H9 (cell line): ENCODE data around the gene IRF2BPL. TPM values are rescaled to one million over a fixed set of nuclear protein-coding genes. Genes with fewer than 3 reads are reported as not detected.

Experiments
- DNase-seq: peaks from one replicate; pipeline ENCODE4 v3.0.0-alpha.2; 2017
- H2AFZ ChIP-seq: one replicate; pipeline ENCODE4 v1.6.1; 2013; ENCODE audit warnings: mild to moderate bottlenecking, low read length, control low read depth, moderate library complexity
- H2AK5ac ChIP-seq: 2 replicates; pipeline ENCODE4 v1.6.1; 2013; ENCODE audit warnings: low read length, control low read depth, mixed read lengths; ENCODE audit not compliant: insufficient read length
- H2BK120ac ChIP-seq: one replicate; pipeline ENCODE4 v1.6.1; 2013; ENCODE audit warnings: low read depth, mild to moderate bottlenecking, low read length, control low read depth, inconsistent platforms; ENCODE audit not compliant: poor library complexity, severe bottlenecking
- H2BK12ac ChIP-seq: 2 replicates; pipeline ENCODE4 v1.6.1; 2013; ENCODE audit warnings: low read length, control low read depth, mixed read lengths, low read depth; ENCODE audit not compliant: insufficient read length
- H2BK15ac ChIP-seq: 2 replicates; pipeline ENCODE4 v1.6.1; 2013; ENCODE audit warnings: low read depth, low read length, control low read depth
- H2BK20ac ChIP-seq: one replicate; pipeline ENCODE4 v1.6.1; 2013; ENCODE audit warnings: low read depth, mild to moderate bottlenecking, low read length, control low read depth, inconsistent platforms; ENCODE audit not compliant: poor library complexity, severe bottlenecking
- H2BK5ac ChIP-seq: 2 replicates; pipeline ENCODE4 v1.6.1; 2013; ENCODE audit warnings: low read length, control low read depth, mixed read lengths; ENCODE audit not compliant: insufficient read length
- H3K14ac ChIP-seq: 2 replicates; pipeline ENCODE4 v1.6.1; 2013; ENCODE audit warnings: low read length, control low read depth; ENCODE audit not compliant: insufficient read depth
- H3K18ac ChIP-seq: 2 replicates; pipeline ENCODE4 v1.6.1; 2013; ENCODE audit warnings: low read depth, mild to moderate bottlenecking, mixed read lengths, low read length, control low read depth; ENCODE audit not compliant: insufficient read length
- H3K23ac ChIP-seq: 2 replicates; pipeline ENCODE4 v1.6.1; 2013; ENCODE audit warnings: low read length, control low read depth, mixed read lengths, low read depth; ENCODE audit not compliant: insufficient read length
- H3K23me2 ChIP-seq: 2 replicates; pipeline ENCODE4 v1.6.1; 2013; ENCODE audit warnings: low read depth, mild to moderate bottlenecking, mixed read lengths, low read length, control low read depth; ENCODE audit not compliant: insufficient read length, poor library complexity, severe bottlenecking
- H3K27ac ChIP-seq: 2 replicates; pipeline ENCODE4 v1.5.1; 2013; ENCODE audit warnings: low read length, control low read depth, mixed read lengths, low read depth; ENCODE audit not compliant: insufficient read length
- H3K27me3 ChIP-seq: 2 replicates; pipeline ENCODE4 v1.6.1; 2013; ENCODE audit warnings: low read length, control low read depth, inconsistent platforms; ENCODE audit not compliant: insufficient read depth
- H3K4ac ChIP-seq: 2 replicates; pipeline ENCODE4 v1.6.1; 2013; ENCODE audit warnings: low read depth, mild to moderate bottlenecking, control low read depth, inconsistent platforms, low read length, moderate library complexity
- H3K4me1 ChIP-seq: 2 replicates; pipeline ENCODE4 v1.6.1; 2013; ENCODE audit warnings: low read length, control low read depth, inconsistent platforms; ENCODE audit not compliant: insufficient read depth
- H3K4me2 ChIP-seq: 2 replicates; pipeline ENCODE4 v1.6.1; 2013; ENCODE audit warnings: low read length, control low read depth, mixed read lengths; ENCODE audit not compliant: insufficient read length, insufficient read depth
- H3K56ac ChIP-seq: 2 replicates; pipeline ENCODE4 v1.6.1; 2013; ENCODE audit warnings: low read depth, mild to moderate bottlenecking, mixed read lengths, low read length, control low read depth; ENCODE audit not compliant: insufficient read length
- H3K79me1 ChIP-seq: 2 replicates; pipeline ENCODE4 v1.6.1; 2013; ENCODE audit warnings: low read depth, mild to moderate bottlenecking, moderate library complexity, low read length, control low read depth, inconsistent platforms; ENCODE audit not compliant: insufficient read depth, poor library complexity, severe bottlenecking
- H3K79me2 ChIP-seq: 2 replicates; pipeline ENCODE4 v1.6.1; 2013; ENCODE audit warnings: low read length, control low read depth, inconsistent platforms; ENCODE audit not compliant: insufficient read depth
- H3K9ac ChIP-seq: 2 replicates; pipeline ENCODE4 v1.6.1; 2013; ENCODE audit warnings: low read length, control low read depth, mixed read lengths; ENCODE audit not compliant: insufficient read length; ENCODE audit errors: extremely low read depth
- H3K9me3 ChIP-seq: one replicate; pipeline ENCODE4 v1.6.1; 2013; ENCODE audit warnings: low read depth, low read length, inconsistent platforms; ENCODE audit not compliant: control insufficient read depth
- H3T11ph ChIP-seq: one replicate; pipeline ENCODE4 v1.6.1; 2013; ENCODE audit warnings: mild to moderate bottlenecking, low read length, control low read depth, inconsistent platforms
- H4K20me1 ChIP-seq: one replicate; pipeline ENCODE4 v1.6.1; 2013; ENCODE audit not compliant: control insufficient read depth, insufficient read length, insufficient read depth
- H4K5ac ChIP-seq: 2 replicates; pipeline ENCODE4 v1.6.1; 2013; ENCODE audit warnings: low read depth, mild to moderate bottlenecking, mixed read lengths, low read length, control low read depth; ENCODE audit not compliant: insufficient read length
- H4K8ac ChIP-seq: replicated peaks from 2 replicates; pipeline ENCODE4 v1.6.1; 2013; ENCODE audit warnings: low read length, control low read depth, mixed read lengths, low read depth; ENCODE audit not compliant: insufficient read length
- H4K91ac ChIP-seq: 2 replicates; pipeline ENCODE4 v1.6.1; 2013; ENCODE audit warnings: low read depth, mild to moderate bottlenecking, moderate library complexity, mixed read lengths, low read length, control low read depth; ENCODE audit not compliant: insufficient read length
- H3K27ac Mint-ChIP-seq, 3 experiments: 2 replicates in 2 of 3; 3 replicates in 1 of 3; pipeline ENCODE4 v1.8.0; 2020 to 2021; ENCODE audit warnings: mixed read lengths in 3 of 3, mild to moderate bottlenecking in 1 of 3, moderate library complexity in 1 of 3
- H3K27me3 Mint-ChIP-seq: 2 replicates; pipeline ENCODE4 v1.8.0; 2021; ENCODE audit warnings: low read depth, mild to moderate bottlenecking, moderate library complexity, mixed read lengths
- H3K36me3 Mint-ChIP-seq, 3 experiments: 2 replicates in 2 of 3; 3 replicates in 1 of 3; pipeline ENCODE4 v1.8.0; 2020 to 2021; ENCODE audit warnings: low read depth in 3 of 3, mixed read lengths in 3 of 3; ENCODE audit not compliant: insufficient read depth in 1 of 3
- H3K4me1 Mint-ChIP-seq, 2 experiments: 2 replicates each; pipeline ENCODE4 v1.8.0; 2020; ENCODE audit warnings: mixed read lengths in 2 of 2
- H3K4me3 Mint-ChIP-seq, 2 experiments: 2 replicates in 1 of 2; 3 replicates in 1 of 2; pipeline ENCODE4 v1.8.0; 2020 to 2021; ENCODE audit warnings: mild to moderate bottlenecking in 2 of 2, mixed read lengths in 2 of 2, moderate library complexity in 1 of 2
- H3K9me3 Mint-ChIP-seq, 2 experiments: 2 replicates in 1 of 2; 3 replicates in 1 of 2; pipeline ENCODE4 v1.8.0; 2020; ENCODE audit warnings: mild to moderate bottlenecking in 2 of 2, mixed read lengths in 2 of 2, moderate library complexity in 1 of 2
- CTCF ChIP-seq: fragments of 200-600 bp; sonication (generic); conservative IDR thresholded peaks from 3 replicates; pipeline ENCODE4 v1.8.0; 2021; ENCODE audit warnings: antibody characterized with exemption, mild to moderate bottlenecking
- WGBS: extraction: QIAGEN DNeasy Blood & Tissue Kit; methylation state at CpG from one replicate; pipeline ENCODE4 v1.1.7; 2013; ENCODE audit warnings: missing lambda C conversion rate, low lambda C conversion rate, mixed read lengths; ENCODE audit not compliant: insufficient read length; ENCODE audit errors: extremely low coverage; 5-methylcytosine and 5-hydroxymethylcytosine counted together
- total RNA-seq: library from RNA; stranded (reverse); gene quantifications from 2 replicates; pipeline ENCODE4 v1.2.1, GENCODE V29; 2021

Gene IRF2BPL
- total RNA-seq, 1 experiment from 2014 or later = 59.0 TPM

GRCh38 chr14:77055306-77055705 lies 26.8 kb upstream of the IRF2BPL start:
- no CpG with 5 or more reads among the region's 5 CpGs for WGBS
- Mint-ChIP-seq H3K27me3 (peaks cover 13% of the 10 kb centered on the region), H3K36me3 (no peaks in the 10 kb centered on the region), H3K4me3 (no peak overlapping the region), H3K9me3 (peaks cover 0 to 5% of the 10 kb centered on the region in 2 experiments), H3K27ac (no peak overlapping the region), H3K4me1 (peaks cover 18 to 23% of the 10 kb centered on the region in 2 experiments)
- no peaks in the 10 kb centered on the region for H3K79me1 ChIP-seq
- no peak overlapping the region for H3K23ac ChIP-seq
- no peak overlapping the region for H2BK20ac ChIP-seq
- no peak overlapping the region for H3K9ac ChIP-seq
- no peak overlapping the region for H3K4me2 ChIP-seq
- H2BK120ac ChIP-seq = no peak overlapping the region
- no peak overlapping the region for H3K56ac ChIP-seq
- no peak overlapping the region for H3K4ac ChIP-seq
- no peak overlapping the region for H4K91ac ChIP-seq
- H3K4me1 ChIP-seq = no peaks in the 10 kb centered on the region; the same call in 1 of the 2 replicates
- no peak overlapping the region for H2AK5ac ChIP-seq
- H4K5ac ChIP-seq = no peak overlapping the region
- no peaks in the 10 kb centered on the region for H3K27me3 ChIP-seq
- no peak overlapping the region for H2BK15ac ChIP-seq
- no peaks in the 10 kb centered on the region for H4K20me1 ChIP-seq
- no peak overlapping the region for H2BK12ac ChIP-seq
- no peak overlapping the region for H3K14ac ChIP-seq
- H3K27ac ChIP-seq = no peak overlapping the region
- no peak overlapping the region for H4K8ac ChIP-seq
- DNase-seq = no peak
- no peak overlapping the region for H2BK5ac ChIP-seq
- no peaks in the 10 kb centered on the region for H3K9me3 ChIP-seq
- no peaks in the 10 kb centered on the region for H3K79me2 ChIP-seq
- H3K23me2 ChIP-seq = no peaks in the 10 kb centered on the region
- TF ChIP-seq CTCF = no peak
- H2AFZ ChIP-seq = no peak overlapping the region
- no peak overlapping the region for H3T11ph ChIP-seq
- H3K18ac ChIP-seq = no peak overlapping the region
